ENCODE results near the gene CHST12. TPM values are rescaled to one million over a fixed set of nuclear protein-coding genes. Genes with fewer than 3 reads are reported as not detected.
A peak's percentile ranks its signal among the peaks of the same experiment; 100 is the strongest.
"Not testable (repeated sequence)": the region's sequence is repeated elsewhere in the genome, so short reads cannot be mapped to it uniquely, and the experiment has no call there.

Gene CHST12
- total RNA-seq, 1 donor from 2014 or later, result 15.0 TPM

- Mint-ChIP-seq H3K36me3 (ENCODE audit: low read depth) (peaks cover 29% of the 10 kb centered on the region), H3K4me1 (no peaks in the 10 kb centered on the region), H3K27ac (ENCODE audit: unreplicated experiment) (no peak overlapping the region), H3K4me3 (no peak overlapping the region), H3K27me3 (ENCODE audit: low read depth) (no peaks in the 10 kb centered on the region), H3K9me3 (no peaks in the 10 kb centered on the region)
- TF ChIP-seq CTCF (conservative IDR thresholded peaks at IDR 0.05), result no peak
- DNase-seq (ENCODE audit: low read depth, low spot score), result no peak
Measured at GRCh38 chr7:2373646-2374045, 29.8 kb upstream of the CHST12 start.

GRCh38 chr7:2374401-2374800, 29.0 kb upstream of the CHST12 start:
- TF ChIP-seq CTCF (conservative IDR thresholded peaks at IDR 0.05), result no peak
- no peak for DNase-seq (ENCODE audit: low read depth, low spot score)
- Mint-ChIP-seq H3K36me3 (ENCODE audit: low read depth) (peaks cover 25% of the 10 kb centered on the region), H3K9me3 (no peaks in the 10 kb centered on the region), H3K4me1 (no peaks in the 10 kb centered on the region), H3K4me3 (no peak overlapping the region), H3K27ac (ENCODE audit: unreplicated experiment) (no peak overlapping the region), H3K27me3 (ENCODE audit: low read depth) (no peaks in the 10 kb centered on the region)

GRCh38 chr7:2374830-2375728, 28.3 kb upstream of the CHST12 start:
- no peak for DNase-seq (ENCODE audit: low read depth, low spot score)

GRCh38 chr7:2376351-2377154, 26.9 kb upstream of the CHST12 start:
- Mint-ChIP-seq H3K9me3 (no peaks in the 10 kb centered on the region), H3K27me3 (ENCODE audit: low read depth) (no peaks in the 10 kb centered on the region), H3K4me3 (no peak overlapping the region), H3K27ac (ENCODE audit: unreplicated experiment) (no peak overlapping the region), H3K36me3 (ENCODE audit: low read depth) (peaks cover 33% of the 10 kb centered on the region), H3K4me1 (no peaks in the 10 kb centered on the region)
- no peak for TF ChIP-seq CTCF (conservative IDR thresholded peaks at IDR 0.05)
- no peak for DNase-seq (ENCODE audit: low read depth, low spot score)

More at GRCh38 chr7:2374830-2375728, 28.3 kb upstream of the CHST12 start:
- no peak for TF ChIP-seq CTCF (conservative IDR thresholded peaks at IDR 0.05)
- H3K36me3 Mint-ChIP-seq (ENCODE audit: low read depth), result peaks cover 26% of the 10 kb centered on the region
- H3K27me3 Mint-ChIP-seq (ENCODE audit: low read depth), result no peaks in the 10 kb centered on the region
- H3K4me1 Mint-ChIP-seq, result no peaks in the 10 kb centered on the region
- peak overlapping the region; percentile 67 for H3K27ac Mint-ChIP-seq (ENCODE audit: unreplicated experiment)
- H3K4me3 Mint-ChIP-seq, result no peak overlapping the region
- no peaks in the 10 kb centered on the region for H3K9me3 Mint-ChIP-seq

- not testable (repeated sequence) for H3K9me3 Mint-ChIP-seq; H3K4me1 Mint-ChIP-seq; DNase-seq (ENCODE audit: low read depth, low spot score); H3K27me3 Mint-ChIP-seq (ENCODE audit: low read depth); H3K4me3 Mint-ChIP-seq; H3K27ac Mint-ChIP-seq (ENCODE audit: unreplicated experiment)
- H3K36me3 Mint-ChIP-seq (ENCODE audit: low read depth), result peaks cover 30% of the 10 kb centered on the region
Measured at GRCh38 chr7:2377492-2377891, 25.9 kb upstream of the CHST12 start.

GRCh38 chr7:2378125-2378524, 25.3 kb upstream of the CHST12 start:
- H3K4me3 Mint-ChIP-seq; H3K9me3 Mint-ChIP-seq; H3K27me3 Mint-ChIP-seq (ENCODE audit: low read depth); DNase-seq (ENCODE audit: low read depth, low spot score); H3K27ac Mint-ChIP-seq (ENCODE audit: unreplicated experiment); H3K4me1 Mint-ChIP-seq: not testable (repeated sequence)
- H3K36me3 Mint-ChIP-seq (ENCODE audit: low read depth), result peaks cover 29% of the 10 kb centered on the region
